Measurements from ENCODE around the gene TBC1D24. TPM values are rescaled to one million over a fixed set of nuclear protein-coding genes. Genes with fewer than 3 reads are reported as not detected.

The TBC1D24 gene
- total RNA-seq, 2 donors from 2014 or later = 9.6 to 10.5 TPM

DNA sequence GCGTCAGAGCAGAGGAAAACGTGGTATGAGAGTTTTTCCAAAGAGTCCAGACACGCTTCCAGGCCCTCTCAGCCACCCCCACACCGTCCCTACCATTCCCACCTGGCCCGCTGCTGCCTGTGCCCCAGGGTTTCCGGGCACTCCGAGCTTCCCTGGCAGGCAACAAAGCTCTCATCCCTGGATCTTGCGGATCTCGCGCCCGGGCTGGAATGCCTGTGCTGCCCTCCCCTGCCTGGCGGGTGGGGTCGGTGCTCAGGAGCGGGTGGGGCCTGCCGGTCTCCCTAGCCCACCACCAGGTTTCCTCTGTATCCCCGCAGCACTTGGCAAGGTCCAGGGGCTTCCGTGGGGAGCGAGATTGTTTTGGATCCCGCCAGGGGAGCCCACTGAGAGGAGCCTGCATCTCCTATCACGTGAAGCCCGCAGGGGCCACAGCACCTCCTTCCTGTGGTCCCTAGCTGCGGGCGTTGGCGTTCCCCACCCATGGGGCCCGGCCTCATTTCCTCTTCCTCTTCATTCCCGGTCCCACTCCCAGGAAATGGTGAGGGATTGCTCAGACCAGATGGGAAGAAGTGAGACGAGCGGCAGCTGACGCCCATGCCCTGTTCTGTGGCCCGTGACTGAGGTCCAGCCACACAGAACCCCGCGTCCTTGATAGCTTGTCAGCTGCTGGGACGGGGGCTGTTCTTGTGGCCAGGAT lies 11.0 kb downstream of the TBC1D24 start:
- H3K27me3 ChIP-seq = no peaks in the 10 kb centered on the region
- DNase-seq (ENCODE audit: low spot score) = no peak
- peaks cover 0 to 36% of the 10 kb centered on the region in 2 donors for H3K4me1 ChIP-seq
- peak overlapping the region in 1 of 2 donors; percentile 22 for H3K4me3 ChIP-seq
- H3K27ac ChIP-seq = peak overlapping the region in 1 of 2 donors; percentile 31
- no peaks in the 10 kb centered on the region for H3K9me3 ChIP-seq
- H3K36me3 ChIP-seq = no peaks in the 10 kb centered on the region
- TF ChIP-seq, protein P1, sequence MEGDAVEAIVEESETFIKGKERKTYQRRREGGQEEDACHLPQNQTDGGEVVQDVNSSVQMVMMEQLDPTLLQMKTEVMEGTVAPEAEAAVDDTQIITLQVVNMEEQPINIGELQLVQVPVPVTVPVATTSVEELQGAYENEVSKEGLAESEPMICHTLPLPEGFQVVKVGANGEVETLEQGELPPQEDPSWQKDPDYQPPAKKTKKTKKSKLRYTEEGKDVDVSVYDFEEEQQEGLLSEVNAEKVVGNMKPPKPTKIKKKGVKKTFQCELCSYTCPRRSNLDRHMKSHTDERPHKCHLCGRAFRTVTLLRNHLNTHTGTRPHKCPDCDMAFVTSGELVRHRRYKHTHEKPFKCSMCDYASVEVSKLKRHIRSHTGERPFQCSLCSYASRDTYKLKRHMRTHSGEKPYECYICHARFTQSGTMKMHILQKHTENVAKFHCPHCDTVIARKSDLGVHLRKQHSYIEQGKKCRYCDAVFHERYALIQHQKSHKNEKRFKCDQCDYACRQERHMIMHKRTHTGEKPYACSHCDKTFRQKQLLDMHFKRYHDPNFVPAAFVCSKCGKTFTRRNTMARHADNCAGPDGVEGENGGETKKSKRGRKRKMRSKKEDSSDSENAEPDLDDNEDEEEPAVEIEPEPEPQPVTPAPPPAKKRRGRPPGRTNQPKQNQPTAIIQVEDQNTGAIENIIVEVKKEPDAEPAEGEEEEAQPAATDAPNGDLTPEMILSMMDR (IDR thresholded peaks at IDR 0.05) = no peak

DNA sequence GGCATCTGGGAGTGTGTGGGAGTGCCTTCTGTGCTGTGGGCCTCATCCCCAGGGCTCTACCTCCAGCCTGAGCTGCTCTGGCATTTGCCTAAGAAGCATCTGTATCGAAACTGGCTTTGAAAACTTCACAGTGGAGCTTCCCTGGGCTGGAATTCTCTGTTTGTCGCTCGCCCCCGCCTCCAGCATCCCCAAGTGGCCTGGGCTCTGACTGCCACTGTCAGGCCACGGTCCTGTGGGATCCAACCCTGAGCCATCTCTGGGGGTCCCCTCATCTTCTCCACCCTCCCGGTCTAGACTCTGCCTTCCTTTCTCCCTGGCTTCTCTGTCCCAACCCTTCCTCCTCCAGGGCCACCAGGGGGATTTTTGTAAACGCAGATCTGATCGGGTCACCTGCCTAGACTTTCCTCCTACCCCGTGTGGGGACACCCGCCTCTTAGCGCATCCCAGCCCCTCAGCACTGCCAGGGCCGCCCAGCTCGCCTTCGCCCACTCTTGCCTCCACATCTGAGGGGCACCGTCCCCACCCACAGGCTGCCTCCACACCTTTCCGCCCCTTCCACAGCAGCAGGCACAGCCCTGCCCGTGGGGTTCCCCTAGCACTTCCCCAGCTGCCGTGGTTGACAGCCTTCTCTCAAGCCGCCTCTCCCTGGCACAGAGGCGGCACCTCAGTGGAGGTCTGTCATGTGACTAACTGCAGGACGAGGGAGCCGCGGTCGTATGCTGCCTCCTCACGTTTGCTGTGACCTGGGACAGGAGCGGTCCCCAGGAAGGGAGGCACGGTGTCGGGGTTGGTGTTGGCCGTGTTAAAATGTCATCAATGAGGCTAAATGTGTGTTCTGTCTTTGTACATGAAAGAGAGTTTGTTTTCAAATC lies 12.0 kb downstream of the TBC1D24 start:
- H3K4me1 ChIP-seq = peaks cover 0 to 36% of the 10 kb centered on the region in 2 donors
- H3K9me3 ChIP-seq = no peaks in the 10 kb centered on the region
- no peak for DNase-seq (ENCODE audit: low spot score)

DNA sequence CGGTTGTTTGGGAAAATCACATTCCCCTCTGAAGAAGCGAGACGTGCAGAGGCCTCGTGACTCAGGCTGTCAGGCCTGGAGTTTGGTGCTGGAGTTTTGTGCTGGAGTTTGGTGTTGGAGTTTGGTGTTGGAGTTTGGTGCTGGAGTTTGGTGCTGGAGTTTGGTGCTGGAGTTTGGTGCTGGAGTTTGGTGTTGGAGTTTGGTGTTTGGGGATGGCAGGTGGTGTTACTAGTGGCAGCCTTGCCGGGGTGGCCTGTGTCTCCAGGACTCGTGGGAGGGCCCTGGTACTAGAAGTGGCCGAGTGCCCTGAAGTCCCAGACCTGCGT lies 12.6 kb downstream of the TBC1D24 start:
- no peaks in the 10 kb centered on the region for H3K27me3 ChIP-seq
- H3K4me1 ChIP-seq = peaks cover 0 to 30% of the 10 kb centered on the region in 2 donors
- no peaks in the 10 kb centered on the region for H3K9me3 ChIP-seq
- no peak overlapping the region for H3K4me3 ChIP-seq
- TF ChIP-seq, protein P1 (IDR thresholded peaks at IDR 0.05) = no peak
- H3K27ac ChIP-seq = no peak overlapping the region
- DNase-seq (ENCODE audit: low spot score) = no peak
- no peaks in the 10 kb centered on the region for H3K36me3 ChIP-seq

More for the DNA sequence above, 12.0 kb downstream of the TBC1D24 start:
- no peak overlapping the region for H3K4me3 ChIP-seq
- TF ChIP-seq, protein P1 (IDR thresholded peaks at IDR 0.05) = peak in 1 of 2 donors; percentile 65
- H3K36me3 ChIP-seq = no peaks in the 10 kb centered on the region
- no peaks in the 10 kb centered on the region for H3K27me3 ChIP-seq
- H3K27ac ChIP-seq = peak overlapping the region in 1 of 2 donors; percentile 31

DNA sequence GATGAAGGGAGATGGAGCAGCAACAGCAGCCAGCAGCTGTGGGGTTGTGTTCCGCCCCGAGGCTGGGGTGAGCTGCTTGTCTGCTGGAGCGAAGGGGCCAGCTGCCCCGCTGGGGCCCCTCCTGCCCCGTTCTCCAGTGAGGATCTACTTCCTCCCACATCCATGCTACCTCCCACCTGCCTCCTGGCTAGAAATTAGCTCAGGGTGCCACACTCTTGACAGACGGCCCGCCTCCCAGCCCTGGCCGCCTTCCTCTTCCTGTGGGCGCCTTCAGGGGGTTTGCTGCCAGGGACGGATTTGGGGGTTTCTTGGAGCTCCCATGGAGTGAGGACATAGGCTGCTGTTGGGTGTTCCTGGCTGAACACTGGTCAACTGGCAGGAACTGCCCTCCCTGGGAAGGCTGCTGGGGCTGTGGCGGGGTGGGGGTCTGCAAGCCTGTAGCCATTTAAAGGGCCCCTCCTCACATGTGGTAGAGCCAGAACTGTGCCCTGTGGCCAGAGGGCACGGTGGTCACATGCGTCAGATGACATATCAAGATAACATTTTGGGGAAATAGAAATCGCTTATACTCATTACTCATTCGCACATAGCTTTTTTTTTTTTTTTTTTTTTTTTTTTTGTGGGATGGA lies 13.1 kb downstream of the TBC1D24 start:
- Histone ChIP-seq H3K27me3 (no peaks in the 10 kb centered on the region), H3K4me3 (no peak overlapping the region), H3K27ac (no peak overlapping the region), H3K9me3 (no peaks in the 10 kb centered on the region), H3K36me3 (no peaks in the 10 kb centered on the region), H3K4me1 (peaks cover 0 to 25% of the 10 kb centered on the region in 2 donors)
- TF ChIP-seq, protein P1 (IDR thresholded peaks at IDR 0.05) = no peak
- DNase-seq (ENCODE audit: low spot score) = no peak

DNA sequence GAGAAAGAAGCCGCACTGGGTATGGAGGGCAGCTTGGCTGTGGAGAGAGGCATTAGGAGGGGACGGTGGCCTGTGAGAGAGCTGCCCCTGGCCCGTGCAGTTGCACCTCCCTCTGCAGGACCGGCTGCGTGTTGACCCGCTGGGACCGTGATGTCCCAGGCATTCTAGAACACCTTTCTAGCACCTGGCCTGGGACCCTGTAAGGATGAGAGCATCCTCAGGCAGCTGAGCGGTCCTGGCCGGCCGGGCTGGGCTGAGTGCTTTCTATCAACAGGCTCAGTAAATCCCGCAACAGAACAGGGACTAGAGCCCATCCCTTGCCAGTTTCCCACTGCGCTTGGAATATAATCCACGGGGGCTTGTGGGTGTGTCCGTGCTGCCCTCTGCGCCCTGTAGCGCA lies 14.7 kb downstream of the TBC1D24 start:
- DNase-seq (ENCODE audit: low spot score) = no peak

More for the DNA sequence above, 14.7 kb downstream of the TBC1D24 start:
- Histone ChIP-seq H3K4me1 (peaks cover 0 to 14% of the 10 kb centered on the region in 2 donors), H3K27ac (no peak overlapping the region), H3K9me3 (no peaks in the 10 kb centered on the region), H3K36me3 (no peaks in the 10 kb centered on the region), H3K4me3 (no peak overlapping the region), H3K27me3 (no peaks in the 10 kb centered on the region)
- TF ChIP-seq, protein P1 (IDR thresholded peaks at IDR 0.05) = no peak
